H9 (cell line): ENCODE results near the gene GIMAP1. TPM values are rescaled to one million over a fixed set of nuclear protein-coding genes. Genes with fewer than 3 reads are reported as not detected.

Experiments
- DNase-seq: peaks from one replicate; pipeline ENCODE4 v3.0.0-alpha.2; 2017
- H2AFZ ChIP-seq: one replicate; pipeline ENCODE4 v1.6.1; 2013; ENCODE audit warnings: mild to moderate bottlenecking, low read length, control low read depth, moderate library complexity
- H2AK5ac ChIP-seq: 2 replicates; pipeline ENCODE4 v1.6.1; 2013; ENCODE audit warnings: low read length, control low read depth, mixed read lengths; ENCODE audit not compliant: insufficient read length
- H2BK120ac ChIP-seq: one replicate; pipeline ENCODE4 v1.6.1; 2013; ENCODE audit warnings: low read depth, mild to moderate bottlenecking, low read length, control low read depth, inconsistent platforms; ENCODE audit not compliant: poor library complexity, severe bottlenecking
- H2BK12ac ChIP-seq: 2 replicates; pipeline ENCODE4 v1.6.1; 2013; ENCODE audit warnings: low read length, control low read depth, mixed read lengths, low read depth; ENCODE audit not compliant: insufficient read length
- H2BK15ac ChIP-seq: 2 replicates; pipeline ENCODE4 v1.6.1; 2013; ENCODE audit warnings: low read depth, low read length, control low read depth
- H2BK20ac ChIP-seq: one replicate; pipeline ENCODE4 v1.6.1; 2013; ENCODE audit warnings: low read depth, mild to moderate bottlenecking, low read length, control low read depth, inconsistent platforms; ENCODE audit not compliant: poor library complexity, severe bottlenecking
- H2BK5ac ChIP-seq: 2 replicates; pipeline ENCODE4 v1.6.1; 2013; ENCODE audit warnings: low read length, control low read depth, mixed read lengths; ENCODE audit not compliant: insufficient read length
- H3K14ac ChIP-seq: 2 replicates; pipeline ENCODE4 v1.6.1; 2013; ENCODE audit warnings: low read length, control low read depth; ENCODE audit not compliant: insufficient read depth
- H3K18ac ChIP-seq: 2 replicates; pipeline ENCODE4 v1.6.1; 2013; ENCODE audit warnings: low read depth, mild to moderate bottlenecking, mixed read lengths, low read length, control low read depth; ENCODE audit not compliant: insufficient read length
- H3K23ac ChIP-seq: 2 replicates; pipeline ENCODE4 v1.6.1; 2013; ENCODE audit warnings: low read length, control low read depth, mixed read lengths, low read depth; ENCODE audit not compliant: insufficient read length
- H3K23me2 ChIP-seq: 2 replicates; pipeline ENCODE4 v1.6.1; 2013; ENCODE audit warnings: low read depth, mild to moderate bottlenecking, mixed read lengths, low read length, control low read depth; ENCODE audit not compliant: insufficient read length, poor library complexity, severe bottlenecking
- H3K27ac ChIP-seq: 2 replicates; pipeline ENCODE4 v1.5.1; 2013; ENCODE audit warnings: low read length, control low read depth, mixed read lengths, low read depth; ENCODE audit not compliant: insufficient read length
- H3K27me3 ChIP-seq: 2 replicates; pipeline ENCODE4 v1.6.1; 2013; ENCODE audit warnings: low read length, control low read depth, inconsistent platforms; ENCODE audit not compliant: insufficient read depth
- H3K4ac ChIP-seq: 2 replicates; pipeline ENCODE4 v1.6.1; 2013; ENCODE audit warnings: low read depth, mild to moderate bottlenecking, control low read depth, inconsistent platforms, low read length, moderate library complexity
- H3K4me1 ChIP-seq: 2 replicates; pipeline ENCODE4 v1.6.1; 2013; ENCODE audit warnings: low read length, control low read depth, inconsistent platforms; ENCODE audit not compliant: insufficient read depth
- H3K4me2 ChIP-seq: 2 replicates; pipeline ENCODE4 v1.6.1; 2013; ENCODE audit warnings: low read length, control low read depth, mixed read lengths; ENCODE audit not compliant: insufficient read length, insufficient read depth
- H3K56ac ChIP-seq: 2 replicates; pipeline ENCODE4 v1.6.1; 2013; ENCODE audit warnings: low read depth, mild to moderate bottlenecking, mixed read lengths, low read length, control low read depth; ENCODE audit not compliant: insufficient read length
- H3K79me1 ChIP-seq: 2 replicates; pipeline ENCODE4 v1.6.1; 2013; ENCODE audit warnings: low read depth, mild to moderate bottlenecking, moderate library complexity, low read length, control low read depth, inconsistent platforms; ENCODE audit not compliant: insufficient read depth, poor library complexity, severe bottlenecking
- H3K79me2 ChIP-seq: 2 replicates; pipeline ENCODE4 v1.6.1; 2013; ENCODE audit warnings: low read length, control low read depth, inconsistent platforms; ENCODE audit not compliant: insufficient read depth
- H3K9ac ChIP-seq: 2 replicates; pipeline ENCODE4 v1.6.1; 2013; ENCODE audit warnings: low read length, control low read depth, mixed read lengths; ENCODE audit not compliant: insufficient read length; ENCODE audit errors: extremely low read depth
- H3K9me3 ChIP-seq: one replicate; pipeline ENCODE4 v1.6.1; 2013; ENCODE audit warnings: low read depth, low read length, inconsistent platforms; ENCODE audit not compliant: control insufficient read depth
- H3T11ph ChIP-seq: one replicate; pipeline ENCODE4 v1.6.1; 2013; ENCODE audit warnings: mild to moderate bottlenecking, low read length, control low read depth, inconsistent platforms
- H4K20me1 ChIP-seq: one replicate; pipeline ENCODE4 v1.6.1; 2013; ENCODE audit not compliant: control insufficient read depth, insufficient read length, insufficient read depth
- H4K5ac ChIP-seq: 2 replicates; pipeline ENCODE4 v1.6.1; 2013; ENCODE audit warnings: low read depth, mild to moderate bottlenecking, mixed read lengths, low read length, control low read depth; ENCODE audit not compliant: insufficient read length
- H4K8ac ChIP-seq: replicated peaks from 2 replicates; pipeline ENCODE4 v1.6.1; 2013; ENCODE audit warnings: low read length, control low read depth, mixed read lengths, low read depth; ENCODE audit not compliant: insufficient read length
- H4K91ac ChIP-seq: 2 replicates; pipeline ENCODE4 v1.6.1; 2013; ENCODE audit warnings: low read depth, mild to moderate bottlenecking, moderate library complexity, mixed read lengths, low read length, control low read depth; ENCODE audit not compliant: insufficient read length
- H3K27ac Mint-ChIP-seq, 3 experiments: 2 replicates in 2 of 3; 3 replicates in 1 of 3; pipeline ENCODE4 v1.8.0; 2020 to 2021; ENCODE audit warnings: mixed read lengths in 3 of 3, mild to moderate bottlenecking in 1 of 3, moderate library complexity in 1 of 3
- H3K27me3 Mint-ChIP-seq: 2 replicates; pipeline ENCODE4 v1.8.0; 2021; ENCODE audit warnings: low read depth, mild to moderate bottlenecking, moderate library complexity, mixed read lengths
- H3K36me3 Mint-ChIP-seq, 3 experiments: 2 replicates in 2 of 3; 3 replicates in 1 of 3; pipeline ENCODE4 v1.8.0; 2020 to 2021; ENCODE audit warnings: low read depth in 3 of 3, mixed read lengths in 3 of 3; ENCODE audit not compliant: insufficient read depth in 1 of 3
- H3K4me1 Mint-ChIP-seq, 2 experiments: 2 replicates each; pipeline ENCODE4 v1.8.0; 2020; ENCODE audit warnings: mixed read lengths in 2 of 2
- H3K4me3 Mint-ChIP-seq, 2 experiments: 2 replicates in 1 of 2; 3 replicates in 1 of 2; pipeline ENCODE4 v1.8.0; 2020 to 2021; ENCODE audit warnings: mild to moderate bottlenecking in 2 of 2, mixed read lengths in 2 of 2, moderate library complexity in 1 of 2
- H3K9me3 Mint-ChIP-seq, 2 experiments: 2 replicates in 1 of 2; 3 replicates in 1 of 2; pipeline ENCODE4 v1.8.0; 2020; ENCODE audit warnings: mild to moderate bottlenecking in 2 of 2, mixed read lengths in 2 of 2, moderate library complexity in 1 of 2
- CTCF ChIP-seq: fragments of 200-600 bp; sonication (generic); conservative IDR thresholded peaks from 3 replicates; pipeline ENCODE4 v1.8.0; 2021; ENCODE audit warnings: antibody characterized with exemption, mild to moderate bottlenecking
- WGBS: extraction: QIAGEN DNeasy Blood & Tissue Kit; methylation state at CpG from one replicate; pipeline ENCODE4 v1.1.7; 2013; ENCODE audit warnings: missing lambda C conversion rate, low lambda C conversion rate, mixed read lengths; ENCODE audit not compliant: insufficient read length; ENCODE audit errors: extremely low coverage; 5-methylcytosine and 5-hydroxymethylcytosine counted together
- total RNA-seq: library from RNA; stranded (reverse); gene quantifications from 2 replicates; pipeline ENCODE4 v1.2.1, GENCODE V29; 2021

The GIMAP1 gene
- total RNA-seq, 1 experiment from 2014 or later = not detected

- H2BK20ac ChIP-seq = no peak overlapping the region
- DNase-seq = no peak
- H3K79me2 ChIP-seq = no peaks in the 10 kb centered on the region; the same call in 1 of the 2 replicates
- Mint-ChIP-seq H3K27ac (no peak overlapping the region), H3K27me3 (peaks cover 93% of the 10 kb centered on the region), H3K36me3 (no peaks in the 10 kb centered on the region), H3K4me1 (no peaks in the 10 kb centered on the region), H3K4me3 (no peak overlapping the region), H3K9me3 (no peaks in the 10 kb centered on the region; a peak in 2 of 5 replicates)
- no peak overlapping the region for H3K23ac ChIP-seq
- WGBS = no CpG with 5 or more reads among the region's 2 CpGs
- no peaks in the 10 kb centered on the region for H3K4me1 ChIP-seq
- no peak overlapping the region for H3T11ph ChIP-seq
- no peak overlapping the region for H4K8ac ChIP-seq
- H3K79me1 ChIP-seq = no peaks in the 10 kb centered on the region
- no peak overlapping the region for H2BK15ac ChIP-seq
- no peak overlapping the region for H3K18ac ChIP-seq
- H3K9me3 ChIP-seq = no peaks in the 10 kb centered on the region
- H3K4ac ChIP-seq = no peak overlapping the region
- H4K5ac ChIP-seq = no peak overlapping the region
- no peak overlapping the region for H3K27ac ChIP-seq
- no peak overlapping the region for H3K4me2 ChIP-seq
- no peak overlapping the region for H2AFZ ChIP-seq
- H4K91ac ChIP-seq = no peak overlapping the region
- H3K14ac ChIP-seq = no peak overlapping the region
- H2BK5ac ChIP-seq = no peak overlapping the region
- TF ChIP-seq CTCF = no peak
- H2BK12ac ChIP-seq = no peak overlapping the region
- H2AK5ac ChIP-seq = no peak overlapping the region
- H3K9ac ChIP-seq = no peak overlapping the region
- peaks cover 13% of the 10 kb centered on the region; the same call in 1 of the 2 replicates for H3K27me3 ChIP-seq
- H2BK120ac ChIP-seq = no peak overlapping the region
- no peaks in the 10 kb centered on the region for H3K23me2 ChIP-seq
- H3K56ac ChIP-seq = no peak overlapping the region
- no peaks in the 10 kb centered on the region for H4K20me1 ChIP-seq
Observed at GRCh38 chr7:150751702-150752101, 35.3 kb downstream of the GIMAP1 start.
